ENCODE results near the gene ABCC4.

DNA sequence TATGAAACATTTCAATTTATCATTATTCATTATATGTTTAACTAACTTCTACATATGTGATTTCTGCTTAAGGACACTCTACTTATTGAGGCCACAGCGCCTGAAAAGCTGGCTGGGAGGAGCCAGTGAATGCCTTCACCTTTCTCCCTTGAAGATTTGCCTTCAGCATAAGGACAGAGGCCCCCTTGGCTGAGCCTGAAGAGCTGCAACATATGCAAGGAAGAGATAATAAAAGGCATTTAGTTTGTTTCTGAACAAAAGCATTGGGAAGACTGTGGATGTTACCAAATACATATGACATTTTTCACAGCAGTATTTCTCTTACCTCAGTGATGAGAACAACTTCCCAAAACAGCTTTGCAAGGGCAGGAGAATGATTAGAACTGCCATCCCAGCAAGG is 92.1 kb downstream of the ABCC4 start:
- no peak for TF ChIP-seq PCBP1 (IDR thresholded peaks at IDR 0.05; ENCODE audit: low read depth, low read length, poor library complexity, severe bottlenecking)
- TF ChIP-seq, protein P1, sequence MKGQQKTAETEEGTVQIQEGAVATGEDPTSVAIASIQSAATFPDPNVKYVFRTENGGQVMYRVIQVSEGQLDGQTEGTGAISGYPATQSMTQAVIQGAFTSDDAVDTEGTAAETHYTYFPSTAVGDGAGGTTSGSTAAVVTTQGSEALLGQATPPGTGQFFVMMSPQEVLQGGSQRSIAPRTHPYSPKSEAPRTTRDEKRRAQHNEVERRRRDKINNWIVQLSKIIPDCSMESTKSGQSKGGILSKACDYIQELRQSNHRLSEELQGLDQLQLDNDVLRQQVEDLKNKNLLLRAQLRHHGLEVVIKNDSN (CRISPR knock-in tag; IDR thresholded peaks at IDR 0.05): no peak
- no peak for TF ChIP-seq ZNF347 (CRISPR knock-in tag; IDR thresholded peaks at IDR 0.05; ENCODE audit: low read depth)
- no peak for TF ChIP-seq IRF2 (CRISPR knock-in tag; IDR thresholded peaks at IDR 0.05)
- no peak for TF ChIP-seq ZNF121 (CRISPR knock-in tag; conservative IDR thresholded peaks at IDR 0.05)
- no peak for TF ChIP-seq MTA1 (IDR thresholded peaks at IDR 0.05; ENCODE audit: borderline replicate concordance)
- TF ChIP-seq ZNF644 (tag; IDR thresholded peaks at IDR 0.05; ENCODE audit: low read depth): no peak
- TF ChIP-seq ATF1 (CRISPR knock-in tag; IDR thresholded peaks at IDR 0.05): no peak
- TF ChIP-seq ATF1 (tag; IDR thresholded peaks at IDR 0.05): no peak
- TF ChIP-seq ZNF75A (CRISPR knock-in tag; IDR thresholded peaks at IDR 0.05): no peak

Data from K562 (cell line).